DND-41 (cell line): ENCODE data around the gene PCNX1.

Source experiments
- EZH2 ChIP-seq: IDR thresholded peaks from 3 replicates; pipeline ENCODE4 v1.6.1; 2012; ENCODE audit warnings: borderline replicate concordance, low read depth, mild to moderate bottlenecking, moderate library complexity, low read length, inconsistent platforms; ENCODE audit not compliant: severe bottlenecking
- TF ChIP-seq, protein P1 (sequence below): IDR thresholded peaks from 2 replicates; pipeline ENCODE4 v1.5.1; 2012; ENCODE audit warnings: borderline replicate concordance, low read length, moderate library complexity, mild to moderate bottlenecking; ENCODE audit not compliant: poor library complexity, severe bottlenecking; ENCODE audit errors: extremely low read depth

DNA sequence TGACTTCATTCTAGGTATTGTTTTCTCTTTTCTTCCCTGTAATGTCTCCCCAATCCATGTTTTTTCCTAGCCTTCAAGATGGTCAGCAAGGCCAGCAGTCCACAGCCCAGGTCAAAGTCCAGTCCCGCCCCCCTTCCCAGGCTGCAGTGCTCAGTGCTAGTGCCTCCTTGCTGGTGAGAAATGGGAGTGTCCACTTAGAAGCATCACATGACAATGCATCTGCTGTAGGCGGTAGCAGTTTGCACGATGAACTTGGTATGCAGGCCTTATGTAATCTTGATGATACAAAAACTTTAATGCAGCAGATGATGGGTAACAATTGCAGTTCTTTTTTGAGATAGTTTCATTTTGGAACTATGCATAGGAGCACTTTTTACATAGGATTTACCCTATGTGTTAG, 88.4 kb downstream of the PCNX1 start:
- TF ChIP-seq, protein P1, sequence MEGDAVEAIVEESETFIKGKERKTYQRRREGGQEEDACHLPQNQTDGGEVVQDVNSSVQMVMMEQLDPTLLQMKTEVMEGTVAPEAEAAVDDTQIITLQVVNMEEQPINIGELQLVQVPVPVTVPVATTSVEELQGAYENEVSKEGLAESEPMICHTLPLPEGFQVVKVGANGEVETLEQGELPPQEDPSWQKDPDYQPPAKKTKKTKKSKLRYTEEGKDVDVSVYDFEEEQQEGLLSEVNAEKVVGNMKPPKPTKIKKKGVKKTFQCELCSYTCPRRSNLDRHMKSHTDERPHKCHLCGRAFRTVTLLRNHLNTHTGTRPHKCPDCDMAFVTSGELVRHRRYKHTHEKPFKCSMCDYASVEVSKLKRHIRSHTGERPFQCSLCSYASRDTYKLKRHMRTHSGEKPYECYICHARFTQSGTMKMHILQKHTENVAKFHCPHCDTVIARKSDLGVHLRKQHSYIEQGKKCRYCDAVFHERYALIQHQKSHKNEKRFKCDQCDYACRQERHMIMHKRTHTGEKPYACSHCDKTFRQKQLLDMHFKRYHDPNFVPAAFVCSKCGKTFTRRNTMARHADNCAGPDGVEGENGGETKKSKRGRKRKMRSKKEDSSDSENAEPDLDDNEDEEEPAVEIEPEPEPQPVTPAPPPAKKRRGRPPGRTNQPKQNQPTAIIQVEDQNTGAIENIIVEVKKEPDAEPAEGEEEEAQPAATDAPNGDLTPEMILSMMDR, result no peak
- TF ChIP-seq EZH2, result no peak
